Measurements from ENCODE around the gene AP1B1. TPM values are rescaled to one million over a fixed set of nuclear protein-coding genes. Genes with fewer than 3 reads are reported as not detected.

Gene AP1B1
- total RNA-seq, 1 donor from 2014 or later = 132 TPM

- no peak overlapping the region for H3K27ac Mint-ChIP-seq
- H3K27me3 Mint-ChIP-seq = no peaks in the 10 kb centered on the region
- ATAC-seq (ENCODE audit: low read depth) = no peak
- H3K4me3 Mint-ChIP-seq = no peak overlapping the region
- CTCF ChIA-PET = no interaction called here
- no peak for TF ChIP-seq CTCF (IDR thresholded peaks at IDR 0.05)
- POLR2A ChIA-PET = no interaction called here
- no peaks in the 10 kb centered on the region for H3K9me3 Mint-ChIP-seq
- intact Hi-C loops (cut with micrococcal nuclease) = no loop called here
- H3K36me3 Mint-ChIP-seq (ENCODE audit: low read depth) = peaks cover 84% of the 10 kb centered on the region
- H3K4me1 Mint-ChIP-seq = no peaks in the 10 kb centered on the region
- no peak for DNase-seq
These were observed 56.6 kb downstream of the AP1B1 start for GRCh38 chr22:29331658-29332300.

GRCh38 chr22:29331213-29331612, 57.2 kb downstream of the AP1B1 start:
- intact Hi-C loops (cut with micrococcal nuclease) = no loop called here
- ATAC-seq (ENCODE audit: low read depth) (no peak), DNase-seq (no peak)
- H3K4me1 Mint-ChIP-seq = no peaks in the 10 kb centered on the region
- ChIA-PET CTCF (no interaction called here), POLR2A (no interaction called here)
- peaks cover 84% of the 10 kb centered on the region for H3K36me3 Mint-ChIP-seq (ENCODE audit: low read depth)
- no peaks in the 10 kb centered on the region for H3K27me3 Mint-ChIP-seq
- no peak overlapping the region for H3K4me3 Mint-ChIP-seq
- no peak for TF ChIP-seq CTCF (IDR thresholded peaks at IDR 0.05)
- H3K9me3 Mint-ChIP-seq = no peaks in the 10 kb centered on the region
- no peak overlapping the region for H3K27ac Mint-ChIP-seq

- Mint-ChIP-seq H3K36me3 (ENCODE audit: low read depth) (peaks cover 80% of the 10 kb centered on the region), H3K4me1 (no peaks in the 10 kb centered on the region), H3K27me3 (no peaks in the 10 kb centered on the region), H3K9me3 (no peaks in the 10 kb centered on the region), H3K27ac (no peak overlapping the region), H3K4me3 (no peak overlapping the region)
- intact Hi-C loops (cut with micrococcal nuclease) = no loop called here
- CTCF ChIA-PET = no interaction called here
- no peak for DNase-seq
- no peak for TF ChIP-seq CTCF (IDR thresholded peaks at IDR 0.05)
- POLR2A ChIA-PET = no interaction called here
- ATAC-seq (ENCODE audit: low read depth) = no peak
These were observed 57.6 kb downstream of the AP1B1 start for GRCh38 chr22:29330753-29331152.

GRCh38 chr22:29330291-29330690, 58.1 kb downstream of the AP1B1 start:
- Mint-ChIP-seq H3K4me1 (no peaks in the 10 kb centered on the region), H3K9me3 (no peaks in the 10 kb centered on the region), H3K4me3 (no peak overlapping the region), H3K36me3 (ENCODE audit: low read depth) (peaks cover 76% of the 10 kb centered on the region), H3K27me3 (no peaks in the 10 kb centered on the region), H3K27ac (no peak overlapping the region)
- ChIA-PET POLR2A (no interaction called here), CTCF (no interaction called here)
- intact Hi-C loops (cut with micrococcal nuclease) = no loop called here
- no peak for ATAC-seq (ENCODE audit: low read depth)
- no peak for DNase-seq
- no peak for TF ChIP-seq CTCF (IDR thresholded peaks at IDR 0.05)

GRCh38 chr22:29329581-29329980, 58.8 kb downstream of the AP1B1 start:
- Mint-ChIP-seq H3K9me3 (no peaks in the 10 kb centered on the region), H3K4me1 (no peaks in the 10 kb centered on the region), H3K36me3 (ENCODE audit: low read depth) (peaks cover 69% of the 10 kb centered on the region), H3K27me3 (no peaks in the 10 kb centered on the region), H3K27ac (no peak overlapping the region), H3K4me3 (no peak overlapping the region)
- DNase-seq (no peak), ATAC-seq (ENCODE audit: low read depth) (no peak)
- ChIA-PET POLR2A (no interaction called here), CTCF (no interaction called here)
- intact Hi-C loops (cut with micrococcal nuclease) = no loop called here
- no peak for TF ChIP-seq CTCF (IDR thresholded peaks at IDR 0.05)

Measured in activated B cell treated with CpG ODN at 0.5 μM for 24 hours (primary cell).